GM21717 (cell line): ENCODE results near the gene SEMA4C.

ENCODE experiments used
- ATAC-seq: cut with Tn5 transposase; IDR thresholded peaks from one replicate; pipeline ENCODE4 v1.9.1; 2021; ENCODE audit warnings: mild to moderate bottlenecking, moderate library complexity; ENCODE audit not compliant: unreplicated experiment

Gene SEMA4C

DNA sequence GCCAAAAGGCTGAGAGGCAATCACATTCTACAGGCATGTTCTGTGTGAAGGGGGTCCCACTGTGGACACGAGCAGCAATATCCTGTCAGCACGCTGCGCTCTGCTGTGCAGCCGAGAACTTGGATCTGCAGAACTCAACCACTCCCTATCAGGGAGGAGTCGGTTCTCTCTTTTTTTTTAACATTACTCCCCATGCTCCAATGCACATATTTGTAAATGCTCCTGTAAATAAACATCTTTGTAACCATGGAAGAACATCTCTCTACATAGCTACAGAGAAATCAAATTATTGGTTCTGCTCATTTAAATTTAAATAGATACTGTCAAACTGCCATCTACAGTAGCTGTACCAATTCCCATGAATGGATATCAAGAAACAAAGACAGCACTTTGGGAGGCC is 23.1 kb downstream of the SEMA4C start:
- ATAC-seq = no peak

DNA sequence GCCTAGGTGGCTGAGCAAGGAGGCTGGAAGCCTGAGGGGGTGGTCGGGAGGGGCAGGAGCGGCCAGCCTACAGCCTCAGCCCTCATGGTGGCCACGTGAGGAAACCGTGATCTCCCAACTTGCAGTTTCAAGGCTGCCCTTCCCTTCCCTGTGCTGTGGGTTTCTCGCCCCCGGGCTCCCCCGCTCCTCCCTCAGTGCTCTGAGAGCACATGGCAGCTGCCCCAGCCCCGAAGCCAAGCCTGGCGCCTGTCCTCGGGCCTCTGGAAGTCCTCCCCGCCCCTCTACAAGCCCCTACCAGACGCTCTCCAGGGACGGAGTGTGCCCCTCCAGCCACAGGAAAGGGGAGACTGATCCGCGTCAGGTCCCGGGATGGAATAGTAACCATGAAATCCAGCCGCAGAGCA is 25.5 kb downstream of the SEMA4C start:
- ATAC-seq = no peak

DNA sequence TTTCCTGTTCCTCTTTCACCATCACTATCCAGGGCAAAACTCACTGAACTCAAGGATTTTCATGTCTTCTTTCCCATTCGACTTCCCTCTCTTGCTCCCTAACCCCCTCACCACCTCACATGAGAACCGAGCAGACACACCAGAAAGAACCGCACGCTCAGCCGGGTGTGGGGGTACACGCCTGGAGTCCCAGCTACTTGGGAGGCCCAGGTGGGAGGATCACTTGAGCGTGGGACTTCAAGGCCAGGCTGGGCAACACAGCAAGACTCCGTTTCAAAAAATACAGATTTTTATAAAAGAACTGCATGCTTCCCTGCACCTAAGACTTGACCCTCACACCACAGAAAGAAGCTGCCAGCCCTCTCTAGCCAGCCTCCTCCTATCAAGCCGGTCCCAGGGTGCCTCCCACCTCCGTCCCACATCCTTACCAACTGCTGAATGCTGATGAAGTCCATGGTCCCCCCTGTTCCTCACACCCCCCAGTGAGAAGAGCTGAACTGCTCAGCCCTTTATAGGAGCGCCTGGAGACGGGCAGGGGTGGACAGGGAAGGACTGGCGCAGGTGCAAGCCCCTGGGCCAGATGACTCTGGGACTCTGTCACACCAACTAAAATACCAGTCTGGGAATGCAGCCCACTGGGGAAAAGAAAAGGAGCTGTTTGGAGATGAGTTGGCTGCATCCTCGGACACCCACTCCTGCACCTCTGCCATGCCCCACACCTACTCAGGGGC is 26.2 kb downstream of the SEMA4C start, which contains the start of gene ANKRD23:
Gene ANKRD23 (minus strand): TSS at position 484 of the 731 bp plus-strand sequence. CDS start 29 bp downstream, at position 455.
- ATAC-seq = no peak

DNA sequence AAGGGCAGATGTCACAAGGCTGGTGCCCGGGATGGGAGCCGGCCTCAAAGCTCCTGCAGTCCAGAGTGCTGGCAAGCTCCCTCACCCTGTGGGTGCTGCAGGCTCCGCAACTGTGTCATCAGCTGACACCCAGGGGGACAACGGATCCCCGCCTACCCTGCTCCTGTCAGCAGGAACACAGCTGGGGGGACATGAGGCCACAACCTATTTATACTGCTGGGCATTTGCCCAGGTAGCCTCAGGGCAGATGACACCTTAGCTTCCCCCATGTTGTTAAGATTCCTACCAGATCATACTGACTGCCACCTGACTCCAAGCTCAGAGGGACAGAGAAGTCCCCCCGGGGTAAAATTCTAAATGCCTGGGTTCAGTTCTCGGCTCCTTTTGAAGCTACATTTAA is 27.3 kb downstream of the SEMA4C start:
- no peak for ATAC-seq

DNA sequence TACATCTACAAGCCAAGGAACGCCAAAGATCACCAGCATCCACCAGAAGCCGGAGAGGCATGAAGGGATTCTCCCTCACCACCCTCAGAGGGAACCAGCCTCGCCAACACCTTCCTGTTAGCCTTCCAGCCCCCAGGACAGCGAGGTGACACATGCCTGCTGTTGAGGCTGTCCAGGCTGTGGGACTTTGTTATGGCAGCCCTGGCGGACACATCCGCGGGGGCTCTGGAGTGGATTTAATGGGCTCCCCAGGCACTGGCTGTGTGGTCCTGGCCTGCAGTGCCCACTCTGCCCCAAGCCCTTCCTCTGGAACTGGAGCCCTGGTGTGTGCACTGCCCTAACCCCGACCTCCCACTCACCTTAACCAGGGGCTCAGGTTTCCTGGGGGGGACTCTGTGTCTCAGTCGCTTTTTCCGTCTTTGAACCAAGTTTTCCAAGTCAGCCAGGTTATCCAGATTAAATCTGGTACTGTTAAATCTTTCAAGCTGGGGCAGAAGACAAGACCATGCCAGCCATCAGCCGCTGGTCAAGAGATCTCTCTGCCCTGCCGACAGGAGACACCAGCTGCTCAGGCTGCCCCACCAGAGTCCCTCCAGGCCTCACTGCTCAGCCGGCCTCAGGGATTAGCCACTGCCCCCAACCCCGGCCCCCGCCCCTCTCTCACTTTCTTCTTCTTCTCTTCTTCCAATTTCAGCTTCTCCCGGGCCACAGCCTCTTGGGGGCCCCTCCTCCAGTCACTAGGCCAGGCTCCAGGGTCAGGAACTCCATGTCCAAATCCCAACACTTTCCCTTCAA is 28.0 kb downstream of the SEMA4C start:
- ATAC-seq = no peak

DNA sequence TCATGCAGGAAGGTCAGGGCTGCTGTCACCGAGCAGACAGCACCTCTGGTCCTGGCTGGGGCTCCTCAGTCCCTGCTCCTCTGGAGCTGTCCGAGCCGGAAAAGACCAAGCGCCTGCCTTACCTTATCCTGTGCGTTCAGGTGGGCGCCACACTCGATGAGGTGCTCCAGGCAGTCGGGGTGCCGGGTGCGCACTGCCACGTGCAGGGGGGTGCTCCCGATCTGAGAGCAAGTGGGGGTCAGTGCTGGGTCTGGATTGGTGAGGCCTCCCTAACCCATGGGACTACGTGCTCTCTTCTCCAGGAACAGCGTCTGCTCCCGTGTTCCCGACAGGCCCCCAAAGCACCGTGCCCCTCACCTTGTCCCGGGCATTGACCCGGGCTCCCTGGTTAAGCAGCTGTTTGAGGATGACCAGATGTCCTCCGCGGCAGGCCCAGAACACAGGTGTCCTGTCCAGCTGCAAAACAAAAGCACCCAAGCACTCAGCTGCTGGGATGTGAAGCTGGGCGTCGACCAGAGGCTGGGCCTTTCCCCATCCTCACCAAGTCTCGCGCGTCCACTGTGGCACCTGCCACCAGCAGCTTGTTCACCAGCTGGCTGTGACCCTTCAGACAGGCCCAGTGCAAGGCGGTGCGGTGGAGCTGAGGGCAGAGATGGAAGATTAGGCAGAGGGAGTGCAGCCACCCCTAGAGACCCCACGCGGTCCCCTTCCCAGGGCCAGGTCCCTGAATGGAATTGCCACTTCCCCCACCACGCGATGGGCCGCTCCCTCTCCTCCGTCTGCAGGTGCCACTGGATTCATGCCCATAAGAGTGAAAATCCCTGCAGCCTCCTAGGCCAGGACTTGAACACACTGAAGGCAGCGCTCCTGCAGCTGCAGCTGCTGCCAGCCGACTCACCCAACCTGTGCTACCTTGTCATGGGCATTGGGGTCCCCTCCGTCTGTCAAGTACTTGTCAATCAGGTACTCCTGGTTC is 29.7 kb downstream of the SEMA4C start:
- no peak for ATAC-seq

DNA sequence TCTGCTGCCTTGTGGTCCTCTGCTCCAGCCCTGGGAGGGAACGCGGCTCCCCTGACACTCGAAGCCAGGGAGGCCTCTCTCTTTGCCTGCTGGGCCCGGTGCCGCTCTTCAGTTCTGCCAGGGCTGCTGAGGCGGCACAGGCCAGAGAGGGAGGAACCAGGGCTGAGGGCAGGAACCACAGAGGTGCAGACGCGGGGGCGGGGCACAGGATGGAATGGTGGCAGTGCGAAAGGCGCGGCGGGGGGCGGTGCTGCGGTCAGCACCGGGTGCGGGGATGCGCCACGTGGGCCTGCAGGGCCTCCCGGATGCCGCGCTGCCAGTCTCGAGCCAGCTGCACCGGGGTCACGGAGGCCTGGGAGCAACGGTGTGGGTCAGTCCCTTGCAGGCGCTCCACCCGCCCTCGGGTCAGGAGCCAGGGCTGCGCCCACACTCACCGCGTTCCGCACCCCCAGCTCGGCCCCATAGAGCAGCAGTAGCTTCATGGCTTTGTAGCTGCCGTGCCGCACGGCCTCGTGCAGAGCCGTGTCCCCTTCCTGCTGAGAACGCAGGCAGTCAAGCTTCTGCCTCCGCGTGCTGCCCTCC is 30.5 kb downstream of the SEMA4C start:
- no peak for ATAC-seq

DNA sequence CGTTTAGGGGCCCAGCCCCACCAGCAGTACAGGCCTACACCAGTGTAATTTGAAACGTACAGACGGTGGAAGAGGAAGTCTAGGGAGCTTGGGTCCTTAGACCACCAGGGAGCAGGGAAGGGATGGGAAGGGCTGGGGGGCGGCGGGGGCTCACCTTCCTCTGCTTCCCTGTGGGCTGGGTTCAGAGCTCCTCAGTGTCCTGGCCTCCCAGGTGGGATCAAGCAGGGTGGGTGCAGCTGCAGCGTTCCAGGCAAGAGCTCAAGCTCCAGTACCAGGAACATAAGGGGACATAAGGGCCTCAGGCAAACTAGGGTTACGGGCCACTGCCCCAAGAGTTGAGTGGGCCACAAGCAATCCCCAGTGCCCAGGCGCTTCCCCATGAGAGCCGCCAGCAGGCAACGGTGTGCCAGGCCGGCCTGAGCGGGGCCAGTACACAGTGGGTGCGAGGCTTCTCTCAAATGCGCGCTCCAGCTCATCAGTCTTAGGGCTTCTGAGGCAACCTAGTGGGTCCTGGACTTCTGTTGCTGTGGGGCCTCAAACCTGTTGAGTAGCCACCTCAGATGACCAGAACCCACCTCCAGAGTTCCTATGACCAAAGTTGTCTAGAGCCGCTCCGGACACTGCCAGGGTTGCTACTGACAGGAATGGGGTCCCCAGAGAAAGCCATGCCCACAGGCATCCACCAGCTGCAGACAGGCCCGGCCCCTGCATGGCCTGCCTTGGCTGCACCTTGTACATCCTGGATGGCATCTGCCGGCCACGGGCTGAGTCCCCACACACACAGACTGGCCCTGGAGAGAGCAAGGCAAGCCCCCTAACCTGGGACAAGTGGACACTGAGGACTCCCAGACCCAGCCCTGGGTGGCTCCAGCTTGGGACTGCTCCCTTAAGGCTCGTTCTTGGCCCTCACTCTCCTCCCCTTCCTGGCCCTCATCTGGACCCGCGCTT is 31.3 kb downstream of the SEMA4C start:
- no peak for ATAC-seq

DNA sequence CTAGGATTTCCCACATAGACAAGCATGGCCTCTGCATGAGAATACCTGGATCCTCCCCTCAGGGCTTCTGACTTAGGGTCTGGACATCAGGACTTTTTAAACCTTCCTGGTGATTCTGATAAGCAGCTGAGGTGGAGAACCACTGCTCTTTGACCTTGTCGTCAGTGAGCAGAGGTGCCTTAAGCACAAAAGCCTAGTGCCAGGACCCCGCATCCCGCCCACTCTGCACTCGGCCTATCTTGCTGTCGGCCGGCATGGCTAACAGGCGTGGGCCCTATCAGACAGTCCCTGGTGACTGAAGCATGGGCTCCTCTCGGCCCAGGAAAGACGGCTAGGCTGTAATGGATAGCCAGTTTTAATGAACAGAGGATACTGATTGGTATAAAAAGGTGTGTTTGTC is 32.3 kb downstream of the SEMA4C start:
- no peak for ATAC-seq

DNA sequence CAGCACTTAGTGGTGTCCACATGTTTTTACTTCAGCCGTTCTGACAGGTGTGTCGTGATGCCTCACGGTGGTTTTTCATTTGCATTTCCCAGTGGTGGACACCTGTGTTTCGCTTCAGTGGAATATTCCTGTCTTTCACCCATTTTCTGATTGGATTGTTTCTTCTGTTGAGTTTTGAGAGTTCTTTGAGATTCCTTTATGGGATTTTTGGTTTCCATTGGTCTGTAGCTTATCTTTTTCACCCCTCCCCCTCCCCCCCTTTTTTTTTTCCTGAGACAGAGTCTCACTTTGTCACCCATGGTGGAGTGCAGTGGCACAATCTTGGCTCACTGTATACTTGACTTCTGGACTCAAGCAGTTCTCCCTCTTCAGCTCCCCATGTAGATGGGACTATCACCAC is 34.0 kb downstream of the SEMA4C start:
- no peak for ATAC-seq

DNA sequence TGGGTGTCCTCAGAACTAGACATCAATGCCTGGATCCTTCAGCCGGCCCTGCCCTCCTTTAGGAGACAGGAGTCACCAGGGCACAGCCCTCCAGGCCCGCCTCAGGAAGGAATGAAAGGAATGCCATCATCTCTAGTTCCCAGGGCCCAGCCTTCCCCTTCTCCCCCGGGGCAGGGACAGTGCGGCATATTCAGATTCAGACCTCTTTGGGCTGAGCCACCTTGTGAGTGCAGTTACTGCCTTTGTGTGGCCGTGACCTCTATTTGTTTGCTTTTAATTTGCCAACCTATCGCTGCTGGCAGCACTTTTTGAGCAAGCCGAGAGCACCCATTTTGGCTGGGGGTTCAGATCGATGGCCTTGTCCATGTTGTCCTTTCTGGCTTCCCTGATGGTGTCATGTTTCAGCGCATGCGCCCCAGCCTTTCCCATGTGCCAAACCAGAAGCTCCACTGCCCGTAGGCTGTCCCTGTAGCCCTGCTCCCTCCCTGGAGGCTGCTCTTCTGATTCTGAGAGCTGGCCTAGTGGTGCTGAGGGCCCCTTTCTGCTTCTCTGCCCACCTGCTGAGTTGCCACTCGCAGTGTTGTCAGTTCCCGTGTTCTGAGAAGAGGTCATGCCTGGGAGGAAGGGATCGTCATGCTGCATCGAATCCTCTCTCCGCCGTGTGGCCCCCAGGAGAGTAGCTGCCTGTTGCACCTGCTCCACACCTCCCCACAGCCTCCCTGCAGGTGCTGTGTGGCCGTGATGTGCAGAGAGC is 36.9 kb downstream of the SEMA4C start:
- ATAC-seq = no peak

DNA sequence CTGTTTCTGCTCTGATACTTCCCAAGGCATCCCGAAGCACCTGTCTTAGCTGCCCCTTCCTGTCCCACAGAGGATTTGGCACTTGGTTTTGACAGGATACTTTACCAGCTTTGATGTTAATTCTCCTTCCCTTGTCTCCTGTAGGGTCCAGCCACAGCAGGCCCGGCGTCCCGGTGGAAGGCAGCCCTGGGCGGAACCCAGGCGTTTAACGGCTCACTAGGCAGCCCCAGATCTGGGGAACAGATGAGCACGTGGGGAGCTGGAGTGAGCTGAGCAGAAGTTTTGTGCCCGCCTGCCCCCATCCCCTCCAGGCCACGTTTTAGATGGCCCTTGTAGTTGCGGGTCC is 37.5 kb downstream of the SEMA4C start:
- ATAC-seq = no peak

DNA sequence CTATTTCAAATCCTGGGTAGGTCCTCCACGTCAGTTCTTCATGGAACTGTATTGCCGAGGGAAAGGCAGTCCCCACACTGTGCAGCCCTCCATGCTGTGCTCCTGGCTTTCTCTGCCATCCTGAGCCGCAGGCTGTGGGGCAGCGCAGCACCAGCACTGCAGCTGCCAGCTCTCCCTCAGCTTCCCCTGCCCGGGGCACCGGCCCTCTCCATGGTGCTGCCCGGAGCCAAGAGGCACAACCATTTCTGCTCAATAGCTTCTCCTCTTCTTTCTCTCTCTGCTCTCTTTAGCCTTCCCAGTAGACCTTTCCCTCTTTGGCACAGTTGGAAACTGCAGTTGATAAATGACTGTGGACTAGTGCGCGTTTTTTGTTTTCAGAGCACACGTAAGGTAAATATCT is 38.2 kb downstream of the SEMA4C start:
- ATAC-seq = no peak

DNA sequence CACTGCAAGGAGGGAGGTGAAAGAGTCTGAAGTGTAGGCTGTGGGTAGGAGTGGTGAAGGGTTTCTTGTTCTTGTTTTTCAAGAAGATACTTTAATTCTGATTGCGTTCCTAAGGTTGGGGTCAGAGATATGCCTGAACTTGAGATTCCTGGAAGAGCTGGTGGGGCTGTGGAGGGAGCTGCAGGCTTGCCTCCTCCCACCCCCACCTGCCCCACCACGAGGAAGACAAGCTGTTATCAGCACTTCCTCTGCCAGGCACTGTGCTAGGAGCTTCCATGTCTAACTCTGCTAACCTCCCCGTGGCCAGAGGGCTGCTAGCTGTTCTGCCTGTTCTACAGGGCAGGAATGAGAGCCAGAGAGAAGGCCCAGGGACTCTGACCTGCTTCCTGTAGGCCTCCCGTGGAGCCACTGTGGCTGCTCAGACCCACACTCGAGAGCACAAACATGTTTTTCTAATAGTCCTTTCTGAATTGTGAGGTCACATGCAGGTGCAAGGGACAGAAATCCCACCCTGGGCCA is 39.8 kb downstream of the SEMA4C start:
- ATAC-seq = no peak

DNA sequence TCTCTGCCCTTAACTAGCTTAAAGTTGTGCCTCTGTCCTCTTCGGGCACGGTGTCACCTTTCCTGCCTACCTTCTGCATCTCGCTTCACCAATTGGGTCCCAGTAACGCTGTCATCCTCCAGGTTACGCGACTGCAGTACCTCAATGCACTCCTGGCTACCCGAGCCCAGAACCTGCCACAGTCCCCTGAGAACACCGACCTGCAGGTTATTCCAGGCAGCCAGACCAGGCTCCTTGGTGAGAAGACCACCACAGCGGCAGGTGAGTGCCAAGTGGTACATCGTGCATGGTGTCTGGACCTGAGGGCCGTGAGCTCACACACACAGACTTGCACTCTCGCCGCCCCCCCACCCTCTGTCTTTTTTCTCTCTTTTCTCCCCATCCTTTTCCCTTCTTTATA is 41.0 kb downstream of the SEMA4C start:
- ATAC-seq = no peak

DNA sequence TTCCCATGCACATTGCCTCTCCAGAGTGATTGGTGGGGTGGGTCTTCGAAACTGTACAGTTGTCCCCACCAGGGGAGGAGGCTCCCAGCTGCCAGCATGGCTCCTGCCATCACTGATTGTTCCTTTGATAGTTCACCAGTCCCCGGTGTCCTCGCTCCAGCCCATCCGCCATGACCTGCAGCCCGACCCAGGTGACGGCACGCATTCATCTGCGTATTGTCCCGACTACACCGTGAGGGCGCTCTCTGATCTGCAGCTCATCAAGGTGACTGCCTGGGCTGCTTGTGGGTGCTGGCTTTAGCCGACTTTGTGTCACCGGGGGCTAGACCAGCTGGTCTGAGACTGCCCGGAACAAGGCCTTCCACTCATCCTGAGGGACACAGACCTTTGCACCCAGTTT is 41.4 kb downstream of the SEMA4C start:
- no peak for ATAC-seq

DNA sequence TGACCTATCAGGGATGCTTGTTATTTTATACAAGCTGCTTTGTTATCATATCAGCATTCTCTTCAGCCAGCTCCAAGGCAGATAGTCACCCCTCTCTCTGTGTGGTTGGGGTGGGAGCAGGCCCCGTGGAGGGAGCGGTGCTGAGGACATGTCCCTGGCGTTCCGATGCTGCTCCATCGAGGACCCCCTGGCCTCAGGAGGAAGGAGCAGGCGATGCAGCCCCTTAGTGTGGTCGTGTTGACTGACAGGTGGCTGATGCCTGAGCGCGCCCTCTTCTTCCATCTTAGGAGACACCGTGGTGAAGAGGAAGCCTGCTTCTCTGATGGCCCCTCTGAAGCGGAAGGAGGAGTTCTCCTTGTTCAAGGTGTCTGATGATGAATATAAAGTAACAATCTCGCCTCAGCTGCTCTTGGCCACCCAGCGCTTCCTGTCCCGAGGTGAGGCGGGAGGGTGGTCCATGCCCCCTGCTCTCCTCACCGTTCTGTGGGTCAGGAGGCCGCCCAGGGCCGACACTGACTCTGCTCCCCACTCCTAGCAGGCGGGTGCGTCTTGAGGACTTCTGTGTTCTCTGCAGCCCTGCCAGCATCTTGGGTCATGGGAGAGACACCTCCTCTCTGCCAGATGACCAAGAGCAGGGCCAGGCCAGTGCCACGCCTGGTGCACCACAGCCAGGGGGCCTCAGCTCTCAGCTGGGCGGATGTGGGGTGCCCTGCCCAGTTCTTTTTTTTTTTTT is 43.2 kb downstream of the SEMA4C start:
- ATAC-seq = no peak

DNA sequence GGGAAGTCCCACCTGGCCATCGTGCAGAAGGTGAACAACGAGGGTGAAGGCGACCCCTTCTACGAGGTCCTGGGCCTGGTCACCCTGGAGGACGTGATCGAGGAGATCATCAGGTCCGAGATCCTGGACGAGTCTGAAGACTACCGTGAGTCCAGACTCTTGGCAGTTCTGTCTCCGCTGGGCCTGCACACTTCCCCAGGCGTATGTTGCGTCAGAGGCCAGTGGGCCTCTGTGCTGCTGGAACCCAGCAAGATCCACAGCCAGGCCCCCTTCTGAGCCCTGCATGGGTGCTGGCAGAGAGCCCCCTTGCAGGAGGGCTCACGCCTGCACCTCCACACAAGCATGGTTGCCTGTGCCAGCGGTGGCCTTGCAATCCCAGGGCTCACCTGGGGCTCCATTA is 44.8 kb downstream of the SEMA4C start:
- no peak for ATAC-seq
